CD4-positive, alpha-beta T cell treated with Interleukin-2 at 100 ng/mL for 4 hours (primary cell): ENCODE measurements around the gene SLC5A2.
"Not testable (repeated sequence)": the region's sequence is repeated elsewhere in the genome, so short reads cannot be mapped to it uniquely, and the experiment has no call there.

Experiments used
- DNase-seq: peaks from one replicate; pipeline ENCODE4 v3.0.0-alpha.2; 2020; ENCODE audit warnings: low spot score

SLC5A2 gene

DNA sequence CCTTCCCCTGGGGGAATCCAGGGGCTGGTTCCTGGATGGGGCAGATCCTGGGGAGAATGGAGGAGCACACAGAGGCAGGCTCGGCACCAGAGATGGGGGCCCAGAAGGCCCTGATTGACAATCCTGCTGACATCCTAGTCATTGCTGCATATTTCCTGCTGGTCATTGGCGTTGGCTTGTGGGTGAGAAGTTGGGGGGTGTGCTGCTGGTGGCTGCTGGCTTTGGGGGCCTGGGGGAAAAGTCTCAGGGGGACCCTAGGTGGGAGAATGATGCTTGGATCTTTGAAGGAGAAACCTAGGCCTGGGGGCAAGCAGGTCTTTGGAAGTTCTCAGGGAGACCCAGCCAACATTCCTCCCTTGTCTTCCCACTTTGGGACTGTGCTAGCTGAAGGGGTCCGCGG lies at the start of gene SLC5A2:
Gene SLC5A2, plus strand, starts transcription at position 43 of the 400 bp plus-strand sequence. Its CDS starts 14 bp downstream, at position 57.
- DNase-seq: no peak

DNA sequence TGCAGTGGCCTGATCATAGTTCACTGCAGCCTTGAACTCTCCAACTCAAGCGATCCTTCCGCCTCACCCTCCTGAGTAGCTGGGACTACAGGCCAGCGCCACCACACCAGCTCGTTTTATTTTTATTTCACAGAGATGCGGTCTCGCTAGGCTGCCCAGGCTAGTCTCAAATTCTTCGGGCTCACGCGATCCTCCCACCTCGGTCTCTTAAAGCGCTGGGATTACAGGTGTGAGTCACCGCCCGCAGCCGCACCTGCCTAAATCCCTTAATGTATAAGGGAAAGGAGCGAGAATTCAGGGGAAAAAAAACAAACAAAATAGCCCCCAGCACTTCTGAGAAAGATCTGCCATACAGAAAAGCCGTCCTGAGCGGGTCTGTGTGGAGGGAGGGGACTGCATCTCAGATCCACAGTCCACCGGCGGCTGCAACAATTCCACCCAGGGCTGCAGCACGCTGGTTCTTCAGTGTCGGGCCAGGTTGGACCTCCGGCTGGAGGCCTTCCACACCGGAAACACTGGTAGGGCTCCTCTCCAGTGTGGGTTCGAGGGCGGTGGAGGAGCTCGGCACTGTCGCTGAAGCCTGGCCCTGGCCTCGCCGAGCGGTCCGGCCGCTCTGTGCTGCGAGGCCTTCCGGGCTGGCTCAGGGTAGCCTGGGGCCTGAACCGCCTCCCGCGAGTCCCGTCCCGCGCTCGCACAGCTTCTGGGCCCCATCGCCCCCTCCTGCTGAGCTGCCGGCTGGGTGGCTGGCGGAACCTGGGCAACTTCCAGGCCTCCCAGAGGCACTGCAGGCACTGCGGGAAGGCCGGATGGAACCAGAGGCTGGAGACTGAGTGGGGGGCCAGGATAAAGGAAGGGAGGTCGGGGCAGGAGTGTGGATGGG lies 47.3 kb upstream of the SLC5A2 start:
- DNase-seq: no peak

DNA sequence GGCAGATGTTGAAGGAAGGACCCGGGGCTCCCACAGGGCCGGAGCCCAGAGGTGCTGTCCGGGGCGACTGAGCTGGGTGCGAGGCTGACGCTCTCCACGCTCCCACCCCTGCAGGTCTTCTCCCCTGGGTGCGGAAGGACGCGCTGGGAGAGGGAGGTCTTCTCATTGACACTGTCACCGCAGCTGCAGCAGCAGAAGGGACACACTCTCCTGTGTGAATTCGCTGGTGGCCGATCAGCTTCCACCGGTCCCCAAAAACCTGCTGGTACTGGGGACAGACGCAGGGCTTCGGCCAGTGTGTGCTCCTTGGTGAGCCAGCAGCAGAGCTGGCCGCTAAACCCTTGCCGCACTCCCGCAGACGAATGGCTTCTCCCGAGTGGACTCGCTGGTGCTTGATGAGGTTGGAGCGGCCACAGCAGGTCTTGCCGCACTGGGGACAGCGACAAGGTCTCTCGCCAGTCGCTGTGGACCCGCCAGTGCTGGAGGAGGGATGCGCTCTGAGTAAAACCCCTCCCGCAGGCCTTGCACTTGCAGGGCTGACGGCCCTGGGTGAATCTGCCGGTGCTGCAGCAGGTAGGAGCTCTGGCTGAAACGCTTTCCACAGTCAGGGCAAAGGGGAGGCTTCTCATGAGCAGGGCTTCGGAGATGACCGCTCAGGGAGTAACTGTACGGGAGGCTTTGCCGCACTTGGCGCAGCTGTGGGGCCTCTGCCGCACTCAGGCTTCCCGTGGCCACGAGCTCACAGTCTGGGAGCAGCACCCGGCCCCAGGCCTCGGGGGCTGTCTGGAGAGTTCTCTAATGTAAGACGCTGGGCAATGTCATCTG lies 46.5 kb upstream of the SLC5A2 start:
- DNase-seq: no peak

DNA sequence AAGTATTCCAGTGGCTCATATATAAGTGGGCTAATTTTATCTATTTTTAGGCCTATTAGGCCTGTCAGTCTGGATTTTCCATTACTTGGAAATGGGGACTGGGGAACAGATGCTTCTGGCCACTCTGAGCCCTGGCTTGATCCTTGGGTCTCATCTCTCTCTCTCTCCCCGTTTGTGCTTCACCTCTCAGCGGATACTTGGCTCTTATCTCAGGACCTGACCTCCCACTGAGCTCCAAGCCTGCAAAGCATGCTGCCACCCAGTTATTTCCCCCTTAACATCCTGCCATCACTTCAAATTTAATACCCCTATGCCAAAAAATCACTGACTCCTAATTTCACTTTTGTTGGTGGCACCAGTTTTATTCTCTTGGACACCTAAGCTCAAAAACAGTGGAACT lies 44.5 kb upstream of the SLC5A2 start:
- no peak for DNase-seq

DNA sequence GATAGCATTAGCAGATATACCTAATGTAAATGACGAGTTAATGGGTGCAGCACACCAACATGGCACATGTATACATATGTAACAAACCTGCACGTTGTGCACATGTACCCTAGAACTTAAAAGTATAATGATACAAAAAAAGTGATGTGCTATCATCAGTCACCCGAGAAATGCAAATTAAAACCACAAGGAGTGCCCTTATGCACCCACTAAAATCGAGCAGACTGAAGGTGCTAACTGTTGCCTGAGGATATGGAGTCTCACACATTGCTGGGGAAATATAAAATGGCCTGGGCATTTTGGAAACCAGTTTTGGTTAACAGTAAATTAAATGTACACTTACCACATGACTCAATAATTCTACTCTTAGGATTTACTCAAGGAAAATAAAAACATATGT lies 43.9 kb upstream of the SLC5A2 start:
- DNase-seq: not testable (repeated sequence)

DNA sequence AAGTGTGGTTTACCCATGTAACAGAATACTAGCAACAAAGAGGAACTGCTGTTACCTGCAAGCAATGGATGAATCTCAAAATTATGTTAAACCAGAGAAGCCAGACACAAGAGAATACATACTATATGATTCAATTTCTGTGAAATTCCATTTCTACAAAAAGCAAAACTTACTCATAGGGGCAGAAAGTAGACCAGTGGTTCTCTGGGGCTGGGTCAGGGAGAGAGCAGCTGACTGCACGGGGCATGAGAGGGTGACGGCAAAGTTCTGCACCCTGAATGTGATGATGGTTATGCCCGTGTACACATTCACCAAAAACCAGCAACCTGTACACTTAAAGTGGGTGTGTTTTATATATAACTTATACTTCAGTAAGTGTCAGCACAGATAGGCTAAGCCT lies 43.4 kb upstream of the SLC5A2 start:
- DNase-seq: no peak

DNA sequence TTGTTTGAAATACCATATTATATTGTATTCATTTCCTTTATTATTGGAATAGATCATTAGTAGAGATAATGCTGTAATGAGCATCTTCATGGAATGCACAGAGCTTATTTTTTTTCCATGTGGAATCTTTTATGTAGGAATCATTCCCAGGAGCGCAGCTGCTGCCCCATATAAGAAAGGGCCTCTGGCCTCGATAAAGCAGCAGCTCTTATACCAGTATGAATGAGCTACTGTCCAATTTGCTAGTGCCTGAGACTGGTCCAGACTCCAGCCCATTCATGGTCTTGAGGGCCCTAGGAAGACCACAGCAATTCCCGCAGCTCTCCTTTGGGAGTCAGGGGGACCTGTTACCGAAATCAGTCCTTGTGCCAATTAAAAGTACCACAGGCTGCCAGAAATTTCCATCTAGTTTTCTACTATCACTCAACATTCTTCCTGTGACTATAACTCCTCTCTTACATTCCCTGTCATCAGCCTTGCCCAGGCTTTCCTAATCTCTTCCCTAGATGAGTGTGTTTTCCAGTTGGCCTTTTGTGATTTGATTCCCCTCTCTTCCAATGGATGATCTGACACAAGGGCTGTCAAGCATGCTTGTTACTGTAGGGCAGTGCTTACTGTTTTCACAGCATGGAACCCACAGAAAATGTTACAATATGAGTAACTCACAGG lies 42.3 kb upstream of the SLC5A2 start:
- DNase-seq: no peak

DNA sequence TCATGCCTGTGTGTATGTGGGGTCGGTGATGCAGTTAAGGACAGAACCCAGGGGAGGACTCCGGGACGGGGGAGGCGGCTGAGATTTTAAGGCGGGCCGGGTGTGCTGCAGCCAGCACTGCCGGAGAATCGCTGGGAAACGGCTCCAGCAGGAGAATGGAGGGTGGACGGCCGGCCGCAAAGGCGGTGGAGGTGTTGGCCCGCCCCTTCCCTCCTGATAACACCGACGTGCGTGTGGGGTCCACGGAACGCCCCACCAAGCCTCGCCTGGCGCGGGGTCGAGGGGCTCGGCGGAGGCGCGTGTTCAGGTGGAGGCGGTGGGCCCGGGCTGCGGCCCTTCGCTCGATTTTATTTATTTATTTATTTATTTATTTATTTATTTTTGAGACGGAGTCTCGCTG lies 41.0 kb upstream of the SLC5A2 start:
- no peak for DNase-seq

DNA sequence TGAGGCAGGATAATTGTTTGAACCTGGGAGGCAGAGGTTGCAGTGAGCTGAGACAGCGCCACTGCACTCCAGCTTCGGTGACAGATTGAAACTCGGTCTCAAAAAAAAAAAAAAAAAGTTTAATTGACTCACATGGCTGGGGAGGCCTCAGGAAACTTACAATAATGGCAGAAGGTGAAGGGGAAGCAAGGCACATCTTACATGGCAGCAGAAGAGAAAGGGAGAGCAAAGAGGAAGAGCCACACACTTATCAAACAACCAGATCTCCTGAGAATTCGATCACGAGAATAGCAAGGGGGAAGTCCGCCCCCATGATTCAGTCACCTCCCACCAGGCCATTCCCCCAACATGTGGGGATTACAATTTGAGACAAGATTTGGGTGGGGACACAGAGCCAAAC lies 37.0 kb upstream of the SLC5A2 start:
- DNase-seq: not testable (repeated sequence)

DNA sequence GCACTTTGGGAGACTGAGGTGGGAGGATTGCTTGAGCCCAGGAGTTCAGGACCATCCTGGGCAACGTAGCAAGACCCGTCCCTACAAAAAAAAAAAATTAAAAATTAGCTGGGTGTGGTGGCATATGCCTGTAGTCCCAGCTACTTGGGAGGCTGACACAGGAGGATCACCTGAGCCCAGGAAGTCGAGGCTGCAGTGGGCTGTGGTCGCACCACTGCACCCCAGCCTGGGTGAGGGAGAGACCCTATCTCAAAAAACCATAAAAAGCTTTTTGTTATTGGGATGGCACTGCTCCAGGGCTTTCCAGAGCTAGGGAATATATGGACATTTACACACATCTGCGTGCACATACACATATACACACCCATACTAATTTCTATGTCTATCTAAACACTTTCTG lies 31.7 kb upstream of the SLC5A2 start:
- no peak for DNase-seq

DNA sequence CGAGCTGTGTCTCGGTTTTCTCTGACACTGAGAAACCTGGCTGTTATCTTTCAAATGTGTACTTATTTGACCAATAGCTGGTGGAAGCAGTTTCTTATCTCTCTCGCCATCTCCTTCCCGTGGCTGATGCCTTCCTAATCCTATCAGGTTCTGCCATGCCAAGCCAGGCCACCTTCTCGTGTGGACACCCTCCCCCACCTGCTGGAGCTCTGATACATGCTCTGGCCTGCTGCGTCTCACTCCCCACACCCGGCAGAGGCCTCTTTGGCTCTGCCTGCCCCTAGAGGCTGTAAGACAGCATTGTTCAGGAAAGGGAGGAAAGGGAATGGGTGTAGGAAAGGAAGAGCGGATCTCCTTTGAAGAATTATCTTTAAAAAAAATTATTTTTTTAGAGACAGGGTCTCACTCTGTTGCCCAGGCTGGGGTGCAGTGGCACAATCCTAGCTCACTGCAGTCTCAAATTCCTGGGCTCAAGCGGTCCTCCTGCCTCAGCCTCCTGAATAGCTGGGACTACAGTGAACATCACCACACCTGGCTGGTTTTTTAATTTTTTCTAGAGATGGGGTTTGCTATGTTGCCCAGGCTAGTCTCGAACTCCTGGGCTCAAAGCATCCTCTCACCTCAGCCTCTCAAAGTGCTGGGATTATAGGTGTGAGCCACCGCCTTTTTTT lies 31.1 kb upstream of the SLC5A2 start:
- no peak for DNase-seq

DNA sequence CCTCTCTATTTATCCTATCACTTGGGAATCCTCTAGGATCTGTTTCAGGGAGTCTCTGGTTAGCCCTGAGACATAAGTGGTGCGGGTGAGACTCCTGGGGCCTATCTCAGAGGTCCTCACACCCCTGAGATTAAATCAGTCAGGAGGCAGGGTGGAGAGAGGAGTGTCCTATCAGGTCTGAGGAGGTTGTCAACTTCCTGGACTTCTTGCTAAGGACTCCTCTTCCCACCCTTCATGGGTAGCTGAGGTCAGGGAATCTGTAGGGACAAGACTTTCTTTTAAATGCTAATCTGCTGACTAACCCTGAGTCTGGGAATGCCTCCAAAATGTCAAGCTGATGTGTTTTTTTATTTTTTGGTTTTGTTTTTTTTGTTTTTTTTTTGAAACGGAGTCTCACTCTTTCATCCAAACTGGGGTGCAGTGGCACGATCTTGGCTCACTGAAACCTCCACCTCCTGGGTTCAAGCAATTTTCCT lies 30.3 kb upstream of the SLC5A2 start:
- DNase-seq: no peak

DNA sequence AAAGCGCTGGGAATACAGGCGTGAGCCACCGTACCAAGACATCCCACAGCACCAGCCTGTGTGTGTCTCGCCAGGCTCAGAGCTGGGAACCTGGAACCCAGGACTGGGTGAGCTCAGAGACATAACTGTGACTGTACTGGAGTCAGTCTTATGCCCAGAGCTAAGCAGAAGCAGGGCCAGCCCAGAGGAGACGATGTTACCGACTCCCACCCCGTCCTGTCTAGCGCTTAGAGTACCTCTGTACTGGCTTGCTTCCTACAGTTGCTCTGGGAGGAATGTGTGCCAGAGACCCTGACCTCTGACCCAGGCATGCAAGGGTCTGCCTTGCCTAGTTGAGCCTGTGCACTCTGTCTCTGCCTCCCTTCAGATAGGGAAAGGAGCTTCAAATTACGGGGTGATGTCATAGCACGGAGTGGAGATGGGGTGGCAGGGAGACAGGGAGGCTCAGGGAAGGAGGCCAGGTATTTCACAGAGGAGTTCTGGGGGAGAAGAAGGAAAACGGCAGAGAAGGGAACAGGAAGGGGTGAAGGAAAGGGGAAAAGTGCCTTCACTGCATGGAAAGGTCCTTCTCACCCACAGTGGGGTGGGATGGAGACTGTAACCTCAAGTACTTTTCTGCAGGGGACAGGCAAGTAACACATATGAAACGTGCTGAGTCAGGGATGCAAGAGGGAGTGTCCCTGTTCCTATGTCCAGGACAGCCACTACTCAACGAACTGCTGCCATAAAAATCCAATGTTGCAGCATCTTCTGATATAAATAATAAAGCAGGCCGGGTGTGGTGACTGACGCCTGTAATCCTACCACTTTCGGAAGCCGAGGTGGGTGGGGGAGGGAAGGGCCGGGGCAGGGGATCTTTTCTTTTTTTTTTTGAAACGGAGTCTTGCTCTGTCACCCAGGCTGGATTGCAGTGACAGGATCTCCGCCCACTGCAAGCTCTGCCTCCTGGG lies 29.4 kb upstream of the SLC5A2 start:
- DNase-seq: no peak

DNA sequence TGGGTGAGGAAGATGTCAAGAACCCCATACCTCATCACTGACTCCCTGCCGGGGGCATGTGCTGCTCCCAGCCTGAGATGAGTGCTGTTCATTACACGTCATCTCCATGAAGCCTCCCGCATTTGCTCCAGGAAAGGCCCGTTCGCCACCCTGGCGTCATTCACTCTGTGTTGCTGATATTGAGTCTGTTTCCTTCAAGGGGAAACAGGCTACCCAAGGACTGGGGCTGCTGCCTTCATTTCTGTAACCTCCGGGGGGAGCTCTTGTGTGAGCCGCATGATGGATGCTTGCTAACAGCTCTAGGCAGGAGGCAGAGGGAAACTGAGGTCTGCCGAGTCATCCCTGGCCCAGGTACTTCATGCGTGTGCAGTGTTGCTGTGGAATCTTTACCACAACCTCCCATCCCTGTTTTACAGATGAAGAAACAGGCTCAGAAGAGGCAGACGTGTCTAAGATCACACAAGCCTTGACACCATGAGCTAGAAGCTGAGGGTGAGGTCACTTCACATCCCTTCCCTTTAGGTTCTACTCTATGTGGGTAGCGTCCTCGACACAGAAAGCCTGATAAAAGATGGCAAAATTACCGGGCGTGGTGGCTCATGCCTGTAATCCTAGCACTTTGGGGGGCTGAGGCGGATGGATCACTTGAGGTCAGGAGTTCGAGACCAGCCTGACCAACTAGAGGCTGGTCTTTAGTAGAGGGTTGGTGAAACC lies 27.2 kb upstream of the SLC5A2 start:
- DNase-seq: no peak

DNA sequence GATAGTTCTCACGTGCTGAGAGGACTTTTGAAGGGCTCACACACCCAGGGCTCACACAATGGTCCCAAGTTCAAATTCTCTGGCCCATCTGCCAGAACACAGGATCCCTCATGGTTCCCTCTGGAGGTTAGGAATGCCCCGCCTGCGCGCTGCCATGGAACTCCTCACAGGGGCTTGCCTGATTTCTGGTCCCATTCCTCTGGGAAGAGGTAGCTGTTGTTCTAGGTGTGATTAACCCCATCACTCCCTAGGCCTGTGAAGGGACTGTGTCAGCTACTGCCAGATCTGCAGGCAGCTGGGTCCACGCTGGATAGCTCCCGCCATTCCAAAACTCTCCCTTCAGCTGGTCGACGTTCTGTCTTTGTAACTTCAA lies 25.9 kb upstream of the SLC5A2 start:
- DNase-seq: no peak

DNA sequence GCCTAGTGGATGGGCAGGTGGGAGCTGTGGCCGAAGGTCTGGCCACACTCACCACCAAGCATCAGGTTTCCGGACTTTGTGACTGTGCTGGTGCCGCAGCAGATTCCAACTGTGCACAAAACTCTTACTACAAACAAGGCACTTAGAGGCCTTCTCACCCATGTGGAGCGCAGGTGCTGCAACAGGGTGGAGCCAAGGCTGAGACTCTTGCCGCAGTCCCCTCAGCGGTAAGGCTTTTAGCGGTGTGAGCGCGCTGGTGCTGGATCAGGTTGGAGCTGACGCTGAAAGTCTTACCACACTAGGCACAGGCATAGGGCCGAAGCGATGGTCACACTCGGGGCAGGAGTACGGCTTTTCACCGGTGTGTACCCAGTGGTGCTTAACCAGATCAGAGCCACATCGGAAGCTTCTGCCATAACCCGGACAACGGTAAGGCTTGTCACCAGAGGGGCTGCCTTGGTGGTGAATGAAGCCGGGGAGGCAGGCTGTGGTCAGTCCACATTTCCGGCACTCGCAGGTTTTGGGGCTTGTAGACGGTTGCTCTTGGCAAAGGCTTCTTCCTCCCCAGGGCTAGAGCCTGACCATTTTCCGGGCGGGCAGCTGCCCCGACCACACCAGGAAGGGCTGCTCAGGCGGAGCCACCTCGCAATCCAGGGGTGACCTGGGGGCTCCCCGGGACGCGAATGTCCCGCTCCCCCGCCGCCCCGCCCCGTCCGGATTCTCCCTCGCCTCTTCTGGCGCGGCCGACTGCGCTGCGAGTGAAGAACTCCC lies 24.7 kb upstream of the SLC5A2 start:
- DNase-seq: peak; percentile 46

DNA sequence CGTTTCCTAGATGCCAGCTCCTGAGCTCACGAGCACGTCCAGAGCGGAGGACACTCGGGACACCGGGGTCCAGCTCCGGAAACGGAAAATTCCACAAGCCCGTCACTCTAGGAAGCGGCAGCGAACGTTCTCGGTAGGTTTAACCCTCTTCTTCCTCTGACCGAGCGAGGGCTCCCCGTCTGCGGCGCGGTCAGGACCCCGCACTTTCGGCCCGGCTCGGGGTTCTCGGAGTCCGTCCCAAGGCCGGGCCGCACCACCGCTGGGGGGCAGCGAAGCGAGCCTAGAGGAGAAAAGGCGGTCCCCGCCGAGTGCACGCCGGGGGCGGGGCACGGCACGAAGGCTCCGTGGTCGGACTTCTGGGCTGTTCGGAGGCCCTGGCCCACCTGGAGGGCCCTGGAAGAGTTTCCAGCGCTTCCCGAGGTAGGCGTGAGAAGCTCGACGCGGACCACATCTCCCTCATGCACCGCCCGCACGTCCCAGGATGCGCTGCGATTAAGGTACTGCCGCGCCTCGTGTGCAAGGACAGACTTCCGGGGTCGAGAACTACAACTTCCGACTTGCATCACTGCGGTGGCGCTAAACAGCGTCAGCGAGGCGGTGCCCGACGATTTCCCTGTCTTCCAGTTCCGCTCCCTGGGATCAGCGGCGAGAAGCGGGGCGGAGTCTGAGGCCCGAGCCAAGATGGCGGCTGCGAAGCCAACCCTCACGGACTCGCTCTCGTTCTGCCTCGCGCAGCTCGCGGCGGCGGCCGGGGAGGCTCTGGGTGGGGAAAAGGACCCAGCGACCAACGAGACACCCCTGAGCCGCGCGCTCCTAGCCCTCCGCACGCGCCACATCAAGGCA lies 23.9 kb upstream of the SLC5A2 start, which contains the start of gene ARMC5:
Gene ARMC5, plus strand, starts transcription at position 658 of the 843 bp plus-strand sequence. Its CDS starts 24 bp downstream, at position 682.
- peak; percentile 97 for DNase-seq
